HG02981 (cell line): Measurements from ENCODE around the gene SLC30A1.

Experiments used
- ATAC-seq: cut with Tn5 transposase; IDR thresholded peaks from one replicate; pipeline ENCODE4 v1.9.1; 2021; ENCODE audit warnings: mild to moderate bottlenecking, moderate library complexity; ENCODE audit not compliant: unreplicated experiment

Gene SLC30A1

DNA sequence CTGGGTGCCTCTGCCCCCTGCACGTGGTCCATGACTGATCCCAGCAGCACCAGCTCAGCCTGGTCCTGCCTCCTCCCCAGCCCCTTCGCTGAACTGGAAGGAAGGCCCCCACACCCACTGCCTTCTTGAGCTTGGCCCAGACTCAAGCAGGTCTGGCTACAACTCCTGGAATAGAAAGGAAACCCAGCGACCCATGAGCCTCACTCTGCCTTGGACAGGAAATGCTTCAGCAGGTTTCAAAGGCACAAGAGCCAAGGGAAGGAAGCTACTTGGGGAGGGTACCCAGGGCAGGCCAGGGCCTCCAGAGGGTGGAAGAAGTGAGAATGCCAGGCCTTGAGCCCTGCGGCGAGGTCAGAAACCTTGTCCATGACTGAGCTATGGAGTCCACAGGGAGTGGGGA lies 51.1 kb downstream of the SLC30A1 start:
- no peak for ATAC-seq

DNA sequence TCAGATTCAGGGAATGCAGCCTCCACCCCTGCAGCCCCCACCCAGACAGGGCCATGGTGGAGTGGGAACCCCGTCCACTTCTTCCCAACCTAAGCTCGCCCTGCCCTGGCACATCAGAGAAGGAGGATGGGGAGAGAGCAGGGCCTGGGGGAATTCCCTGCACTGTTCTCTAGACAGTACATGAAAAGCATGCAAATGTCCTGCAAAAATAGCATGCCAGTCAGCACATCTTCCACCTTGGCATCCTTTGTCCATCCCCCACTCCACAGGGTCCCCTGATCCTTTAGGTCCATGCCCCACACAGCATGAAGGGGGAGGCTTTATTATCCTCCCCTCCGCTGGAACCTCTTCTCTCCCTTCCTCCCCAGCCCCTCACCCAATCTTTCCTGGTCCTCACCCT lies 52.0 kb downstream of the SLC30A1 start:
- ATAC-seq = no peak

DNA sequence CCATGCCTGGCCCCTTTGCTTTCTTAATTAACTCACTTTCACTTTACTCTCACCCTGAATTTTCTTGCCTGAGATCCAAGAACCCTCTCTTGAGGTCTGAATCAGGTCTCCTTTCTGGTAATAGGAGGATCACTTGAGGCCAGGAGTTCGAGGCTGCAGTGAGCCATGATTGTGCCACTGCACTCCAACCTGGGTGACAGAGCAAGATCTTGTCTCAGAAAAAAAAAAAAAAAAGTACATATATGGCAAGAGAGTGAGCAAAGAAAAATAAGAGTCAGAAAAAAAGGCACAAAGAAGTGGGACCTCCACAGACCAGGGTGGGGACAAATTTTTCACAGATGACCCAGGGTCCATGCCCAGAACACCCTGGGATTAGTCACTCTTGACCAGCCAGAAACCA lies 52.9 kb downstream of the SLC30A1 start:
- ATAC-seq = no peak

DNA sequence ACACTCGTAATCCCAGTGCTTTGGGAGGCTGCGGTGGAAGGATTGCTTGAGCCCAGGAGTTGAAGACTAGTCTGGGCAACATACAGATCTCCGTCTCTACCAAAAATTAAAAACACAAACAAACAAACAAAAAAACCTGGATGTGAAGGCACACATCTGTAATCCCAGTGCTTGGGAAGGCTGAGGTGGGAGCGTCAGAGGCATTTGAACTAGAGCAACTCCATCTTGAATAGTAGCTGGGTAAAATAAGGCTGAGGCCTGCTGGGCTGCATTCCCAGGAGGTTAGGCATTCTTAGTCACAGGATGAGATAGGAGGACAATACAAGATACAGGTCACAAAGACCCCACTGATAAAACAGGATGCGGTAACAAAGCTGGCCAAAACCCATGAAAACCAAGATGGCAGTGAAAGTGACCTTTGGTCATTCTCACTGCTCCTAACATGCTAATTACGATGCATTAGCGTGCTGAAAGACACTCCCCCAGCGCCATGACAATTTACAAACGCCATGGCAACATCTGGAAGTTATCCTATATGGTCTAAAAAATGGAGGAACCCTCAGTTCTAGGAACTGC lies 53.8 kb downstream of the SLC30A1 start:
- ATAC-seq = no peak

DNA sequence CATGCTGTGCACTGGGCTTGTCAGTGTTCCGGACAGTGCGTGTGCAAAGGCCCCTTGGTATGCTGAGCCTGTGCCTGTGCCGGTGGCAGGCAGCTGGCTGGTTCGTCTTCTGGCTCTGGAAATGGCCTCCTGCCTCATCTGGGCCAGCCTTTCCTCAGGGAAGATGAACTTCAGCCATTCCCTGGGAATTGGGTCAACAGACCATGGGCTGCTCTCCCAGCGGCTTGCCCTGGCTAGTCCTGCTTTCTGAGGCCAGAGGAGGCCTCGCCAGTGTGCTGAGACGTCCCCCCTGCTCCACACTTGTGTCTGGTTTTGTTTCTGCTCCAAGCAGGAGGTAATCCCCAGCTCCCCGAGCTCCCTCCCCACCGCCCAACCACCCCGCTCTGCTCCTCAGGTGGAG lies 54.4 kb downstream of the SLC30A1 start:
- ATAC-seq = no peak

DNA sequence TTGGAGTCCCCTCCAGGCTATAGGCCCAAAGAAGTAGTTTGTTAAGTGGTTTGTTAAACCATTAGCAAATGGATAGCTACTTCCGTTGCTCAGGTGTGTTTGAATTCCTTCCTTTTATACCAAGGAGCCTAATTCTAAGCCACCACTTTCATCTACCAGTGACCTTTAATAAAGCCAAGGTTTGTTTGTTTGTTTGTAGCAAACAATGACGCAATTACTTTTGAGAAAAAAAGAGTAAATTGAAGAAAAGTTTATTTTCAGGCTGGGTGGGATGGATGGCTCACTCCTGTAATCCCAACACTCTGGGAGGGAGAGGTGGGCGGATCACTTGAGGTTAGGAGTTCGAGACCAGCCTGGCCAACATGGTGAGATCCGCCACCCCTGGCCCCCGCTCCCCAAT lies 56.2 kb downstream of the SLC30A1 start:
- no peak for ATAC-seq
